Daoy (cell line): ENCODE measurements around the gene NDUFAF8. TPM values are rescaled to one million over a fixed set of nuclear protein-coding genes. Genes with fewer than 3 reads are reported as not detected.

Experiments
- DNase-seq: peaks from one replicate; pipeline ENCODE4 v3.0.0-alpha.2; 2015; ENCODE audit warnings: low read depth
- total RNA-seq: library from RNA; depleted of rRNA; stranded (reverse); fragments of >200 nt; shearing (Covaris generic); gene quantifications from 2 replicates; pipeline ENCODE4 v1.2.3, GENCODE V29; 2014

Gene NDUFAF8
- total RNA-seq, 1 experiment from 2014 or later = 75.5 TPM

- no peak for DNase-seq
Measured at GRCh38 chr17:81251709-81252301, 12.7 kb downstream of the NDUFAF8 start.

- no peak for DNase-seq
Measured at GRCh38 chr17:81252326-81252986, 13.3 kb downstream of the NDUFAF8 start.

GRCh38 chr17:81252987-81253329 is 13.8 kb downstream of the NDUFAF8 start:
- no peak for DNase-seq

- peak; percentile 56 for DNase-seq
Measured at GRCh38 chr17:81253358-81254131, 14.4 kb downstream of the NDUFAF8 start.

- peak; percentile 72 for DNase-seq
Measured at GRCh38 chr17:81254955-81255717, 16.0 kb downstream of the NDUFAF8 start.

- peak; percentile 68 for DNase-seq
Measured at GRCh38 chr17:81256616-81257015, 17.5 kb downstream of the NDUFAF8 start.

GRCh38 chr17:81257533-81257932 is 18.4 kb downstream of the NDUFAF8 start:
- no peak for DNase-seq

- DNase-seq = no peak
Measured at GRCh38 chr17:81258292-81258691, 19.2 kb downstream of the NDUFAF8 start.

- no peak for DNase-seq
Measured at GRCh38 chr17:81259058-81259605, 20.0 kb downstream of the NDUFAF8 start.

GRCh38 chr17:81260171-81260570 is 21.1 kb downstream of the NDUFAF8 start:
- DNase-seq = no peak

- no peak for DNase-seq
Measured at GRCh38 chr17:81260641-81261040, 21.5 kb downstream of the NDUFAF8 start.

GRCh38 chr17:81261096-81261495 is 22.0 kb downstream of the NDUFAF8 start:
- no peak for DNase-seq

- DNase-seq = no peak
Measured at GRCh38 chr17:81261582-81262336, 22.6 kb downstream of the NDUFAF8 start.

- DNase-seq = no peak
Measured at GRCh38 chr17:81263371-81264181, 24.5 kb downstream of the NDUFAF8 start.

GRCh38 chr17:81264640-81265039 is 25.5 kb downstream of the NDUFAF8 start:
- no peak for DNase-seq

- DNase-seq = no peak
Measured at GRCh38 chr17:81265576-81265975, 26.5 kb downstream of the NDUFAF8 start.

GRCh38 chr17:81267390-81268067 is 28.4 kb downstream of the NDUFAF8 start:
- DNase-seq = no peak

GRCh38 chr17:81270279-81270678 is 31.2 kb downstream of the NDUFAF8 start:
- no peak for DNase-seq

- DNase-seq = no peak
Measured at GRCh38 chr17:81271226-81271625, 32.1 kb downstream of the NDUFAF8 start.

- no peak for DNase-seq
Measured at GRCh38 chr17:81272616-81273015, 33.5 kb downstream of the NDUFAF8 start.
